K562 (cell line): ENCODE data around the gene GOLGA2. TPM values are rescaled to one million over a fixed set of nuclear protein-coding genes. Genes with fewer than 3 reads are reported as not detected.

Experiments used
- HLTF ChIP-seq: fragments of 450-650 bp; IDR thresholded peaks from 2 replicates; pipeline ENCODE4 v1.6.1; 2016
- HNRNPLL ChIP-seq: fragments of 200-400 bp; formaldehyde crosslinking; IDR thresholded peaks from 2 replicates; pipeline ENCODE4 v1.6.1; 2017; ENCODE audit warnings: low read length, low read depth, mild to moderate bottlenecking; ENCODE audit not compliant: poor library complexity, severe bottlenecking
- IFI16 ChIP-seq: fragments of 250-450 bp; sonication (Bioruptor Pico); IDR thresholded peaks from 2 replicates; pipeline ENCODE4 v2.1.2; 2022; ENCODE audit warnings: mild to moderate bottlenecking, inconsistent platforms
- KLF13 ChIP-seq: fragments of 450-650 bp; IDR thresholded peaks from 2 replicates; pipeline ENCODE4 v1.6.1; 2016; ENCODE audit warnings: missing genetic modification characterization, low read depth, mild to moderate bottlenecking, missing compliant biosample characterization, moderate library complexity, borderline replicate concordance
- NFYB ChIP-seq: IDR thresholded peaks from 2 replicates; pipeline ENCODE4 v1.6.1; 2011; ENCODE audit warnings: mild to moderate bottlenecking, moderate library complexity; ENCODE audit not compliant: insufficient read length; ENCODE audit errors: extremely low read depth
- SREBF2 ChIP-seq: sonication (generic); formaldehyde crosslinking; IDR thresholded peaks from 2 replicates; pipeline ENCODE4 v1.4.0; 2020; ENCODE audit warnings: mild to moderate bottlenecking, missing genetic modification reagents
- XRCC3 ChIP-seq: fragments of 450-650 bp; IDR thresholded peaks from 2 replicates; pipeline ENCODE4 v1.6.1; 2017; ENCODE audit warnings: mild to moderate bottlenecking, moderate library complexity
- ZBED1 ChIP-seq: IDR thresholded peaks from 2 replicates; pipeline ENCODE4 v1.6.1; 2014
- polyA plus RNA-seq, 8 experiments: library from polyadenylated mRNA; depleted of rRNA in 4 of 8; stranded (reverse) in 5 of 8; unstranded in 3 of 8; fragments of >200 nt; fragmentation: Nextera tagmentation in 2 of 8; fragmentation: Illumina TruSeq in 1 of 8; extraction: Ambion mirVana in 2 of 8; extraction: Trizol in 1 of 8; gene quantifications; 2 replicates each; pipeline versions ENCODE4 v1.2.1 to v1.2.3, GENCODE V29; 2011 to 2014; ENCODE audit warnings: inconsistent platforms in 1 of 8, missing spikeins in 1 of 8
- total RNA-seq, 7 experiments: library from RNA; depleted of rRNA in 6 of 7; stranded (reverse); fragments of >200 nt in 6 of 7; fragmentation: Illumina TruSeq in 2 of 7; extraction: Trizol in 2 of 7; gene quantifications; 2 replicates each; pipeline versions ENCODE4 v1.2.1 to v1.2.3, GENCODE V29; 2011 to 2021; ENCODE audit warnings: low replicate concordance in 1 of 7
- TF ChIP-seq, protein P1 (sequence below): fragments of 250-450 bp; sonication (Bioruptor Pico); IDR thresholded peaks from 2 replicates; pipeline ENCODE4 v1.5.0; 2020; ENCODE audit warnings: mild to moderate bottlenecking
- TF ChIP-seq, protein P2 (sequence below): fragments of 450-650 bp; formaldehyde crosslinking; conservative IDR thresholded peaks from 2 replicates; pipeline ENCODE4 v1.4.0; 2022; ENCODE audit warnings: mild to moderate bottlenecking, missing genetic modification characterization
- TF ChIP-seq, protein P3 (sequence below), 2 experiments: IDR thresholded peaks; 2 replicates each; pipeline ENCODE4 v1.6.1; 2012; ENCODE audit warnings: improper control_type of control experiment in 2 of 2, low read depth in 2 of 2, low read length in 2 of 2, borderline replicate concordance in 1 of 2
- TF ChIP-seq, protein P4 (sequence below): fragments of 450-650 bp; IDR thresholded peaks from 2 replicates; pipeline ENCODE4 v1.6.1; 2017; ENCODE audit warnings: antibody characterized with exemption, mild to moderate bottlenecking
- TF ChIP-seq, protein P5 (sequence below): IDR thresholded peaks from 2 replicates; pipeline ENCODE4 v1.6.1; 2011; ENCODE audit not compliant: insufficient read length; ENCODE audit errors: extremely low read depth
- TF ChIP-seq, protein P6 (sequence below): sonication (generic); formaldehyde crosslinking; IDR thresholded peaks from 2 replicates; pipeline ENCODE4 v1.8.1; 2023; ENCODE audit warnings: mild to moderate bottlenecking, missing genetic modification reagents

The GOLGA2 gene
- total and polyA plus RNA-seq, 9 of the 15 experiments (the other 6 are each of a cell fraction or from before 2014, with no cell fraction given) = 15.7 to 138 (median 76.0) TPM

DNA sequence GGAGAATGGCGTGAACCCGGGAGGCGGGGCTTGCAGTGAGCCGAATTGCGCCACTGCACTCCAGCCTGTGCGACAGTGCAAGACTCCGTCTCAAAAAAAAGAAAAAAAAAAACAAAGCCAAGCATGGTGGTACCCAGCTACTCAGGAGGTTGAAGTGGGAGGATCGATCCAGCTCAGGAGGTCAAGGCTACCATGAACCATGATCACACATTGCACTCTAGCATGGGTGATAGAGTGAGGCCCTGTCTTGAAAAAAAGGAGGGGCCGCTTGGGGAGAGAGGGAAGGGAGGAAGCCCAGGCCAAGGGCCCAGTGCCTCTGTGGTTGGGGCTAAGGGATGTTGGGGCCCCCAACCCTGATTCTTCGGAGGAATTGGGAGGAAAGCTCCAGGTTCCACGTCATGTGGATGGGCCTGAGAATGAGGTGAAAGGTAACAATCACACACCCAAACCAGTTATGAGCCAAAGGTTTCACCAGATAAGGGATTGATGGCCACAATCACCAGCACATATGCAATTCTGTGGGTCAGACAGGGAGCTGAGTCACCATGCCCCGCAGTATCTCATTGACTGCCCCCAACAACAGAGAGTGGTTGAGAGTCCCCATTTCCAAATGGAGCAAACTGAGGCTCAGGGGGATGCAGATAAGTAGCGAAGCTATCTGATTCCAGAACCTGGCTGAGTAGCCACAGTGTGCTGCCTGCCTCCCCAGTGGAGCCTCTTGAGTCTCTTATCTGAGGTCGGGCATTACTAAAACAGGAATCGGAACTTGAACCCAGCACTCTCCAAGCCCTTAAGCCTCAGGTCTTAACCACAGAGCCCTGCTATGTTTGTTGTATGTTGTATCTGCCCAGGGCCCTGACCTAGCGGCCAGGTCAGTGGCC, 20.8 kb upstream of the GOLGA2 start (continued):
- TF ChIP-seq, protein P1, sequence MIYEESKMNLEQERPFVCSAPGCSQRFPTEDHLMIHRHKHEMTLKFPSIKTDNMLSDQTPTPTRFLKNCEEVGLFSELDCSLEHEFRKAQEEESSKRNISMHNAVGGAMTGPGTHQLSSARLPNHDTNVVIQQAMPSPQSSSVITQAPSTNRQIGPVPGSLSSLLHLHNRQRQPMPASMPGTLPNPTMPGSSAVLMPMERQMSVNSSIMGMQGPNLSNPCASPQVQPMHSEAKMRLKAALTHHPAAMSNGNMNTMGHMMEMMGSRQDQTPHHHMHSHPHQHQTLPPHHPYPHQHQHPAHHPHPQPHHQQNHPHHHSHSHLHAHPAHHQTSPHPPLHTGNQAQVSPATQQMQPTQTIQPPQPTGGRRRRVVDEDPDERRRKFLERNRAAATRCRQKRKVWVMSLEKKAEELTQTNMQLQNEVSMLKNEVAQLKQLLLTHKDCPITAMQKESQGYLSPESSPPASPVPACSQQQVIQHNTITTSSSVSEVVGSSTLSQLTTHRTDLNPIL = no peak
- no peak for TF ChIP-seq XRCC3
- TF ChIP-seq, protein P2, sequence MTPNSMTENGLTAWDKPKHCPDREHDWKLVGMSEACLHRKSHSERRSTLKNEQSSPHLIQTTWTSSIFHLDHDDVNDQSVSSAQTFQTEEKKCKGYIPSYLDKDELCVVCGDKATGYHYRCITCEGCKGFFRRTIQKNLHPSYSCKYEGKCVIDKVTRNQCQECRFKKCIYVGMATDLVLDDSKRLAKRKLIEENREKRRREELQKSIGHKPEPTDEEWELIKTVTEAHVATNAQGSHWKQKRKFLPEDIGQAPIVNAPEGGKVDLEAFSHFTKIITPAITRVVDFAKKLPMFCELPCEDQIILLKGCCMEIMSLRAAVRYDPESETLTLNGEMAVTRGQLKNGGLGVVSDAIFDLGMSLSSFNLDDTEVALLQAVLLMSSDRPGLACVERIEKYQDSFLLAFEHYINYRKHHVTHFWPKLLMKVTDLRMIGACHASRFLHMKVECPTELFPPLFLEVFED (CRISPR knock-in tag) = peak; percentile 12; the same call in 1 of the 2 replicates
- no peak for TF ChIP-seq ZBED1
- TF ChIP-seq, protein P3, sequence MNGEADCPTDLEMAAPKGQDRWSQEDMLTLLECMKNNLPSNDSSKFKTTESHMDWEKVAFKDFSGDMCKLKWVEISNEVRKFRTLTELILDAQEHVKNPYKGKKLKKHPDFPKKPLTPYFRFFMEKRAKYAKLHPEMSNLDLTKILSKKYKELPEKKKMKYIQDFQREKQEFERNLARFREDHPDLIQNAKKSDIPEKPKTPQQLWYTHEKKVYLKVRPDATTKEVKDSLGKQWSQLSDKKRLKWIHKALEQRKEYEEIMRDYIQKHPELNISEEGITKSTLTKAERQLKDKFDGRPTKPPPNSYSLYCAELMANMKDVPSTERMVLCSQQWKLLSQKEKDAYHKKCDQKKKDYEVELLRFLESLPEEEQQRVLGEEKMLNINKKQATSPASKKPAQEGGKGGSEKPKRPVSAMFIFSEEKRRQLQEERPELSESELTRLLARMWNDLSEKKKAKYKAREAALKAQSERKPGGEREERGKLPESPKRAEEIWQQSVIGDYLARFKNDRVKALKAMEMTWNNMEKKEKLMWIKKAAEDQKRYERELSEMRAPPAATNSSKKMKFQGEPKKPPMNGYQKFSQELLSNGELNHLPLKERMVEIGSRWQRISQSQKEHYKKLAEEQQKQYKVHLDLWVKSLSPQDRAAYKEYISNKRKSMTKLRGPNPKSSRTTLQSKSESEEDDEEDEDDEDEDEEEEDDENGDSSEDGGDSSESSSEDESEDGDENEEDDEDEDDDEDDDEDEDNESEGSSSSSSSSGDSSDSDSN (IDR thresholded peaks at IDR 0.05; ENCODE audit: borderline replicate concordance in 1 of 2, low read depth in 2 of 2, low read length in 2 of 2) = no peak
- TF ChIP-seq, protein P4, sequence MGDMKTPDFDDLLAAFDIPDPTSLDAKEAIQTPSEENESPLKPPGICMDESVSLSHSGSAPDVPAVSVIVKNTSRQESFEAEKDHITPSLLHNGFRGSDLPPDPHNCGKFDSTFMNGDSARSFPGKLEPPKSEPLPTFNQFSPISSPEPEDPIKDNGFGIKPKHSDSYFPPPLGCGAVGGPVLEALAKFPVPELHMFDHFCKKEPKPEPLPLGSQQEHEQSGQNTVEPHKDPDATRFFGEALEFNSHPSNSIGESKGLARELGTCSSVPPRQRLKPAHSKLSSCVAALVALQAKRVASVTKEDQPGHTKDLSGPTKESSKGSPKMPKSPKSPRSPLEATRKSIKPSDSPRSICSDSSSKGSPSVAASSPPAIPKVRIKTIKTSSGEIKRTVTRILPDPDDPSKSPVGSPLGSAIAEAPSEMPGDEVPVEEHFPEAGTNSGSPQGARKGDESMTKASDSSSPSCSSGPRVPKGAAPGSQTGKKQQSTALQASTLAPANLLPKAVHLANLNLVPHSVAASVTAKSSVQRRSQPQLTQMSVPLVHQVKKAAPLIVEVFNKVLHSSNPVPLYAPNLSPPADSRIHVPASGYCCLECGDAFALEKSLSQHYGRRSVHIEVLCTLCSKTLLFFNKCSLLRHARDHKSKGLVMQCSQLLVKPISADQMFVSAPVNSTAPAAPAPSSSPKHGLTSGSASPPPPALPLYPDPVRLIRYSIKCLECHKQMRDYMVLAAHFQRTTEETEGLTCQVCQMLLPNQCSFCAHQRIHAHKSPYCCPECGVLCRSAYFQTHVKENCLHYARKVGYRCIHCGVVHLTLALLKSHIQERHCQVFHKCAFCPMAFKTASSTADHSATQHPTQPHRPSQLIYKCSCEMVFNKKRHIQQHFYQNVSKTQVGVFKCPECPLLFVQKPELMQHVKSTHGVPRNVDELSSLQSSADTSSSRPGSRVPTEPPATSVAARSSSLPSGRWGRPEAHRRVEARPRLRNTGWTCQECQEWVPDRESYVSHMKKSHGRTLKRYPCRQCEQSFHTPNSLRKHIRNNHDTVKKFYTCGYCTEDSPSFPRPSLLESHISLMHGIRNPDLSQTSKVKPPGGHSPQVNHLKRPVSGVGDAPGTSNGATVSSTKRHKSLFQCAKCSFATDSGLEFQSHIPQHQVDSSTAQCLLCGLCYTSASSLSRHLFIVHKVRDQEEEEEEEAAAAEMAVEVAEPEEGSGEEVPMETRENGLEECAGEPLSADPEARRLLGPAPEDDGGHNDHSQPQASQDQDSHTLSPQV = no peak
- 0 out of 2 replicates have a peak, but pooled peaks have one; percentile 43 for TF ChIP-seq IFI16
- TF ChIP-seq HNRNPLL = peak; percentile 24
- no peak for TF ChIP-seq SREBF2 (CRISPR knock-in tag)
- TF ChIP-seq, protein P5, sequence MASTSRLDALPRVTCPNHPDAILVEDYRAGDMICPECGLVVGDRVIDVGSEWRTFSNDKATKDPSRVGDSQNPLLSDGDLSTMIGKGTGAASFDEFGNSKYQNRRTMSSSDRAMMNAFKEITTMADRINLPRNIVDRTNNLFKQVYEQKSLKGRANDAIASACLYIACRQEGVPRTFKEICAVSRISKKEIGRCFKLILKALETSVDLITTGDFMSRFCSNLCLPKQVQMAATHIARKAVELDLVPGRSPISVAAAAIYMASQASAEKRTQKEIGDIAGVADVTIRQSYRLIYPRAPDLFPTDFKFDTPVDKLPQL = no peak
- TF ChIP-seq NFYB = no peak
- TF ChIP-seq, protein P6, sequence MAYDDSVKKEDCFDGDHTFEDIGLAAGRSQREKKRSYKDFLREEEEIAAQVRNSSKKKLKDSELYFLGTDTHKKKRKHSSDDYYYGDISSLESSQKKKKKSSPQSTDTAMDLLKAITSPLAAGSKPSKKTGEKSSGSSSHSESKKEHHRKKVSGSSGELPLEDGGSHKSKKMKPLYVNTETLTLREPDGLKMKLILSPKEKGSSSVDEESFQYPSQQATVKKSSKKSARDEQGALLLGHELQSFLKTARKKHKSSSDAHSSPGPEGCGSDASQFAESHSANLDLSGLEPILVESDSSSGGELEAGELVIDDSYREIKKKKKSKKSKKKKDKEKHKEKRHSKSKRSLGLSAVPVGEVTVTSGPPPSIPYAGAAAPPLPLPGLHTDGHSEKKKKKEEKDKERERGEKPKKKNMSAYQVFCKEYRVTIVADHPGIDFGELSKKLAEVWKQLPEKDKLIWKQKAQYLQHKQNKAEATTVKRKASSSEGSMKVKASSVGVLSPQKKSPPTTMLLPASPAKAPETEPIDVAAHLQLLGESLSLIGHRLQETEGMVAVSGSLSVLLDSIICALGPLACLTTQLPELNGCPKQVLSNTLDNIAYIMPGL = no peak
- no peak for TF ChIP-seq HLTF
- peak; percentile 29; the same call in 1 of the 2 replicates for TF ChIP-seq KLF13
